Body of pancreas (tissue), 4 donors: Measurements from ENCODE around the gene C19orf33.

Experiments
- POLR2A ChIP-seq, 3 donors: fragments of 450-650 bp; IDR thresholded peaks; one replicate each; pipeline ENCODE4 v1.6.1; 2016; ENCODE audit warnings: antibody characterized with exemption in 3 of 3, mild to moderate bottlenecking in 2 of 3
- TF ChIP-seq, protein P1 (sequence below), 7 experiments: fragments of 450-650 bp in 4 of 7; fragments of 200-600 bp in 3 of 7; sonication (generic) in 3 of 7; IDR thresholded peaks; one replicate each; pipeline ENCODE4 v1.5.1; 2016 to 2019; ENCODE audit warnings: antibody characterized with exemption in 7 of 7

GRCh38 chr19:38281811-38282566 lies 22.1 kb upstream of the C19orf33 start:
- TF ChIP-seq, protein P1, sequence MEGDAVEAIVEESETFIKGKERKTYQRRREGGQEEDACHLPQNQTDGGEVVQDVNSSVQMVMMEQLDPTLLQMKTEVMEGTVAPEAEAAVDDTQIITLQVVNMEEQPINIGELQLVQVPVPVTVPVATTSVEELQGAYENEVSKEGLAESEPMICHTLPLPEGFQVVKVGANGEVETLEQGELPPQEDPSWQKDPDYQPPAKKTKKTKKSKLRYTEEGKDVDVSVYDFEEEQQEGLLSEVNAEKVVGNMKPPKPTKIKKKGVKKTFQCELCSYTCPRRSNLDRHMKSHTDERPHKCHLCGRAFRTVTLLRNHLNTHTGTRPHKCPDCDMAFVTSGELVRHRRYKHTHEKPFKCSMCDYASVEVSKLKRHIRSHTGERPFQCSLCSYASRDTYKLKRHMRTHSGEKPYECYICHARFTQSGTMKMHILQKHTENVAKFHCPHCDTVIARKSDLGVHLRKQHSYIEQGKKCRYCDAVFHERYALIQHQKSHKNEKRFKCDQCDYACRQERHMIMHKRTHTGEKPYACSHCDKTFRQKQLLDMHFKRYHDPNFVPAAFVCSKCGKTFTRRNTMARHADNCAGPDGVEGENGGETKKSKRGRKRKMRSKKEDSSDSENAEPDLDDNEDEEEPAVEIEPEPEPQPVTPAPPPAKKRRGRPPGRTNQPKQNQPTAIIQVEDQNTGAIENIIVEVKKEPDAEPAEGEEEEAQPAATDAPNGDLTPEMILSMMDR (IDR thresholded peaks at IDR 0.05), result no peak
- no peak for TF ChIP-seq POLR2A (IDR thresholded peaks at IDR 0.05)
